ENCODE results near the gene EGFR. TPM values are rescaled to one million over a fixed set of nuclear protein-coding genes. Genes with fewer than 3 reads are reported as not detected.

EGFR gene
- total RNA-seq, 4 donors from 2014 or later = 87.2 to 124 (median 94.5) TPM

GRCh38 chr7:55158541-55159382, 139.9 kb downstream of the EGFR start:
- DNase-seq (ENCODE audit: low spot score) = no peak
- TF ChIP-seq CTCF (IDR thresholded peaks at IDR 0.05) = no peak
- peak; percentile 60 for ATAC-seq (ENCODE audit: low FRiP score)

DNA sequence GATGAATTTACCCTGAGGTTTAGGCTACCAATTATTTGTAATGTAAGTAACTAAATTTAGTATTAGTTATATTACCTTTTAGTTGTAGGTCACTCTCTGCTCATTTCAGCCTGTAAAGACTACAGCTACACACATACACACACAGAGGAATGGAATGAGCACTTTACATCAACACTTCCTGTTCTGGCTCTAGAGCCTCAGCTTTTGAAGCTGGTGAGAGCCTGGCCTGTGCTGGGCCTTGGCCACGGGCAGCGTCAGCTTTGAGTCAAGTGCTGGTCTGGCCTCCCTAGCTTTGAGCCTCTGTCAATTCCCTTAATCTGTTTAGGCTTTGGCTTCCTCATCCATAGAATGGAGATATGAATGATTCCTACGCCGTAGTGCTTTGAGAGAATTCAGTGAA, 141.7 kb downstream of the EGFR start:
- DNase-seq (ENCODE audit: low spot score) (no peak), ATAC-seq (ENCODE audit: low FRiP score) (no peak)
- TF ChIP-seq CTCF (IDR thresholded peaks at IDR 0.05) = no peak

- TF ChIP-seq CTCF (IDR thresholded peaks at IDR 0.05) = no peak
- ATAC-seq (ENCODE audit: low FRiP score) (no peak), DNase-seq (ENCODE audit: low spot score) (no peak)
These were observed 142.4 kb downstream of the EGFR start for GRCh38 chr7:55161154-55161687.

GRCh38 chr7:55162476-55162875, 143.7 kb downstream of the EGFR start:
- no peak for TF ChIP-seq CTCF (IDR thresholded peaks at IDR 0.05)
- ATAC-seq (ENCODE audit: low FRiP score) (no peak), DNase-seq (ENCODE audit: low spot score) (no peak)

GRCh38 chr7:55163733-55164132, 144.9 kb downstream of the EGFR start:
- TF ChIP-seq CTCF (IDR thresholded peaks at IDR 0.05) = no peak
- ATAC-seq (ENCODE audit: low FRiP score) = no peak

DNA sequence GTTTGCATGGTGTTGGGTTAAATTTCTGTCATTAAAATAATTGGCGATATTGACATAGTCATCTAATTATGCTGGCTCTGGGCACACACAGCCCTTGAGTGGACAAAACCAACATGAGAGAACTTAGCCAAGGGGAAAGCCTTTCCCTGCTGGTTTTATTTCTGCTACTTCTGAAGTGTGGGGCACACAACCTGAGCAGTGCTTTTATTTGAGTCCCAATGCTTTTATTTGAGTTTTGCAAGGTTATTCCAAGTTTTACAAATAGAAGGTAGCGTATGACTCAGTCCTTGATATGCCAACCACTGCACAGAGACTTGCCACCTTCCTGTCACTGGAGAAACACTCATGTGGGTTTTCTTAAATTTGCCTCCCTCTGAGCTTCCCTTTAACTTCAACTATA, 145.7 kb downstream of the EGFR start:
- DNase-seq (ENCODE audit: low spot score) (no peak), ATAC-seq (ENCODE audit: low FRiP score) (no peak)
- TF ChIP-seq CTCF (IDR thresholded peaks at IDR 0.05) = no peak

More at GRCh38 chr7:55163733-55164132, 144.9 kb downstream of the EGFR start:
- DNase-seq (ENCODE audit: low spot score) = no peak

Data from omental fat pad (tissue), 4 donors.